Trophoblast cell (in vitro differentiated cells and primary cell): Measurements from ENCODE around the gene TNS1.

Experiments
- DNase-seq, 2 donors: peaks; one replicate each; pipeline ENCODE4 v3.0.0-alpha.2; 2016
- H2AFZ ChIP-seq: 2 replicates; pipeline ENCODE4 v1.6.1; 2013; ENCODE audit warnings: low read length, moderate library complexity, mild to moderate bottlenecking; ENCODE audit not compliant: insufficient read depth, poor library complexity
- H2AK5ac ChIP-seq: 2 replicates; pipeline ENCODE4 v1.6.1; 2013; ENCODE audit warnings: mild to moderate bottlenecking, low read length
- H2BK120ac ChIP-seq: 2 replicates; pipeline ENCODE4 v1.6.1; 2013; ENCODE audit warnings: low read length, mild to moderate bottlenecking, moderate library complexity; ENCODE audit not compliant: insufficient read depth, poor library complexity
- H2BK12ac ChIP-seq: 2 replicates; pipeline ENCODE4 v1.6.1; 2013; ENCODE audit warnings: mild to moderate bottlenecking, low read length, moderate library complexity
- H2BK5ac ChIP-seq: 2 replicates; pipeline ENCODE4 v1.6.1; 2013; ENCODE audit warnings: low read length, low read depth, moderate library complexity, mild to moderate bottlenecking; ENCODE audit not compliant: poor library complexity
- H3K14ac ChIP-seq: 2 replicates; pipeline ENCODE4 v1.6.1; 2013; ENCODE audit warnings: mild to moderate bottlenecking, low read length
- H3K18ac ChIP-seq: 2 replicates; pipeline ENCODE4 v1.6.1; 2013; ENCODE audit warnings: mild to moderate bottlenecking, low read length
- H3K23ac ChIP-seq: 2 replicates; pipeline ENCODE4 v1.6.1; 2013; ENCODE audit warnings: low read length
- H3K27ac ChIP-seq: 2 replicates; pipeline ENCODE4 v1.5.1; 2013; ENCODE audit warnings: low read depth, mild to moderate bottlenecking, inconsistent platforms, low read length, moderate library complexity
- H3K27me3 ChIP-seq: 2 replicates; pipeline ENCODE4 v1.6.1; 2013; ENCODE audit warnings: inconsistent platforms, mild to moderate bottlenecking, low read length, moderate library complexity; ENCODE audit not compliant: insufficient read depth
- H3K36me3 ChIP-seq, 2 experiments: 1 replicate in 1 of 2; 2 replicates in 1 of 2; pipeline ENCODE4 v1.6.1; 2013; ENCODE audit warnings: low read length in 2 of 2, mild to moderate bottlenecking in 2 of 2, moderate library complexity in 1 of 2; ENCODE audit not compliant: insufficient read depth in 2 of 2, control insufficient read depth in 1 of 2
- H3K4ac ChIP-seq: 2 replicates; pipeline ENCODE4 v1.6.1; 2013; ENCODE audit warnings: low read depth, mild to moderate bottlenecking, low read length, moderate library complexity
- H3K4me1 ChIP-seq, 2 experiments: 1 replicate in 1 of 2; 2 replicates in 1 of 2; pipeline ENCODE4 v1.6.1; 2013; ENCODE audit warnings: low read length in 2 of 2, mild to moderate bottlenecking in 2 of 2, moderate library complexity in 1 of 2; ENCODE audit not compliant: insufficient read depth in 2 of 2, control insufficient read depth in 1 of 2
- H3K4me2 ChIP-seq: 2 replicates; pipeline ENCODE4 v1.6.1; 2013; ENCODE audit warnings: inconsistent platforms, mild to moderate bottlenecking, low read length, moderate library complexity
- H3K4me3 ChIP-seq: 2 replicates; pipeline ENCODE4 v1.5.1; 2013; ENCODE audit warnings: mild to moderate bottlenecking, low read depth, low read length, inconsistent platforms
- H3K79me1 ChIP-seq: one replicate; pipeline ENCODE4 v1.6.1; 2013; ENCODE audit warnings: low read length
- H3K79me2 ChIP-seq: 2 replicates; pipeline ENCODE4 v1.6.1; 2013; ENCODE audit warnings: low read length, mild to moderate bottlenecking; ENCODE audit not compliant: control insufficient read depth, insufficient read depth, poor library complexity
- H3K9ac ChIP-seq: 2 replicates; pipeline ENCODE4 v1.6.1; 2013; ENCODE audit warnings: mild to moderate bottlenecking, low read length
- H3K9me3 ChIP-seq: 2 replicates; pipeline ENCODE4 v1.6.1; 2013; ENCODE audit warnings: low read depth, mild to moderate bottlenecking, control low read depth, inconsistent platforms, low read length; ENCODE audit not compliant: insufficient read depth
- H4K12ac ChIP-seq: 2 replicates; pipeline ENCODE4 v1.6.1; 2013; ENCODE audit warnings: low read depth, mild to moderate bottlenecking, low read length, moderate library complexity
- H4K8ac ChIP-seq: 2 replicates; pipeline ENCODE4 v1.6.1; 2013; ENCODE audit warnings: low read depth, mild to moderate bottlenecking, low read length, moderate library complexity
- H4K91ac ChIP-seq: one replicate; pipeline ENCODE4 v1.6.1; 2013; ENCODE audit warnings: low read depth, mild to moderate bottlenecking, low read length, moderate library complexity
- WGBS: extraction: QIAGEN DNeasy Blood & Tissue Kit; methylation state at CpG from one replicate; pipeline ENCODE4 v1.1.7; 2013; ENCODE audit warnings: missing lambda C conversion rate; ENCODE audit not compliant: insufficient read length, insufficient coverage; ENCODE audit errors: extremely low coverage; 5-methylcytosine and 5-hydroxymethylcytosine counted together

The TNS1 gene

DNA sequence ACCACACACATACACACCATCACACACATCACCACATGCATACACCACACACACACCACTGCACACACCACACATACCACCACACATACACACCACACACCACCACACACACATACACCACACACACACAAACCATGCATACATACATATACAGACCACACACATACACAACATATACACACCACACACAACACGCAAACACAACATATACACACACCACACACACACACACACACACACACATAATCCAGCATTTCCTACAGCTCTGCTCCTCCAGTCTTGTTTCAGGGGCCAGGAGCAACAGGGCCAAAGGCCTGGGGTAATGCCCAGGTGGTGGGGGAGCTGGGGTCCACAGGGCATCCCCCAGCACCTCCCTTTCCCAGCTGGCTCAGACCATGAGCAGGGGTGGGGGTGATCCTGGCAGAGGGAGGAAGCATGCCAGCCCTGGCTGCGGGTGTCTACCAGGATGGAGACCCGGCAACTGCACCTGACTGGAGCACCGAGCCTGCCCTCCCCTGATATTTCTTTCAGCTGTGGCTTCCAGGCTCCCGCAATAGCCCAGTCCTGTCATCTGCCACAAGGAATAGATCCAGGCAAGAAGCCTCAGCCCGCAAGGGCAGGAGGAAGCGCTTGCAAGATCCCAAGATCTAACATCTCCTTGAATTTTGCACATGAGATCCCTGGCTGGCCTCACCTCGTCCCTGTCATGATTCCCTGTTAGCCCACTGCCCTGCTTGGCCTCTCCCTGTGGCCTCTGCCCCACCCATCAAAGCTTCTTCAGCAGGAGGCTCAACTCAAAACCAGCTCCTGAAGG lies 196.9 kb downstream of the TNS1 start:
- H2AFZ ChIP-seq = no peak overlapping the region
- H3K27ac ChIP-seq = no peak overlapping the region
- peak overlapping the region; percentile 38 for H3K4me3 ChIP-seq
- no peak overlapping the region for H4K8ac ChIP-seq
- H4K91ac ChIP-seq = no peak overlapping the region
- H2AK5ac ChIP-seq = no peak overlapping the region
- no peak overlapping the region for H3K9ac ChIP-seq
- no peak overlapping the region for H3K18ac ChIP-seq
- no peaks in the 10 kb centered on the region for H3K36me3 ChIP-seq
- H3K79me1 ChIP-seq = no peaks in the 10 kb centered on the region
- H2BK120ac ChIP-seq = no peak overlapping the region
- H3K79me2 ChIP-seq = no peaks in the 10 kb centered on the region
- no peak overlapping the region for H2BK12ac ChIP-seq
- H2BK5ac ChIP-seq = no peak overlapping the region
- no peak overlapping the region for H4K12ac ChIP-seq
- WGBS = 100% methylated on average over 1 of the region's 8 CpGs
- no peaks in the 10 kb centered on the region for H3K4me1 ChIP-seq
- H3K9me3 ChIP-seq = no peaks in the 10 kb centered on the region
- no peak overlapping the region for H3K4ac ChIP-seq
- no peak for DNase-seq
- no peaks in the 10 kb centered on the region for H3K27me3 ChIP-seq
- no peak overlapping the region for H3K4me2 ChIP-seq
- H3K23ac ChIP-seq = no peak overlapping the region
- no peak overlapping the region for H3K14ac ChIP-seq

DNA sequence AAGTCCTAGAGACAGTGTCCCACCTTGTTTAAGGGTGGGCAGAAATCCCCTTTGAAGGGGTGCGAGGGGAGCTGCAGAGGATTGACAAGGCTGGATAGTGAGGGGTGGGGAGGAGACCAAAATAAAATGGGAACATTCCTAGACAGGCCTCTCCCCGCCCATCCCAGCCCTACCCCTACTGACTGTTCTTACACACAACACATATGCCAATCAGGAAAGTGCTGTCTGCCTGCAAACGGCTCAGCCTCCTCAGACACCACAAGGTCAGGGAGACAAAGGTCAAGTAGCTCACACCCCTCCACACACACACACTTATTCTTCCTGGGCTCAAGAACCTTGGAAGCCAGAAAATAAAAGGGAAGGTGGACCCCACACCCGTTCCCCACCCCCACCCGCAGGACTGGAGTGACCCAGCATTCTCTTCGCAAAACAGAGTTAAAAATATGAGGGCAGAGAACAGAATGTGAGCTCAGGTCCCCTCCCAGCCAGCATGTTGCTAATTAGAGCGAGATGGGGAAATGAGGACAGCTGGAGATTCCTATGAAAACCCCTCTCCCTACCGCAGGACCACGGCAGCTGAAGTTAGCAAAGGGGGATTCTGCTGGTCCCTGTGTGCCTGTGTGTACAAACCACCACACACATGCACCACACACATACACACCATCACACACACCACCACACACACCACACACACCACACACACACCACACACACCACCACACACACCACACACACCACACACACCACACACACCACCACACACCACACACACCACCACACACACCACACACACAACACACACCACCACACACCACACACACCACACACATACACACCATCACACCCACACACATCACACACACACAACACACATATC lies 197.8 kb downstream of the TNS1 start:
- no peaks in the 10 kb centered on the region for H3K9me3 ChIP-seq
- no peak overlapping the region for H4K8ac ChIP-seq
- no peak overlapping the region for H2AFZ ChIP-seq
- H2AK5ac ChIP-seq = no peak overlapping the region
- H3K27me3 ChIP-seq = no peaks in the 10 kb centered on the region
- no peak overlapping the region for H2BK5ac ChIP-seq
- H3K4ac ChIP-seq = no peak overlapping the region
- DNase-seq = no peak
- no peaks in the 10 kb centered on the region for H3K36me3 ChIP-seq
- no peaks in the 10 kb centered on the region for H3K4me1 ChIP-seq
- H2BK120ac ChIP-seq = no peak overlapping the region
- H4K12ac ChIP-seq = no peak overlapping the region
- no peak overlapping the region for H3K23ac ChIP-seq
- H4K91ac ChIP-seq = no peak overlapping the region
- no CpG with 5 or more reads among the region's 9 CpGs for WGBS
- peak overlapping the region; percentile 38 for H3K4me3 ChIP-seq
- no peaks in the 10 kb centered on the region for H3K79me2 ChIP-seq
- no peak overlapping the region for H3K14ac ChIP-seq
- H2BK12ac ChIP-seq = no peak overlapping the region
- H3K79me1 ChIP-seq = no peaks in the 10 kb centered on the region
- no peak overlapping the region for H3K9ac ChIP-seq
- H3K4me2 ChIP-seq = no peak overlapping the region
- no peak overlapping the region for H3K18ac ChIP-seq
- no peak overlapping the region for H3K27ac ChIP-seq

- no peak overlapping the region for H2AK5ac ChIP-seq
- no peak overlapping the region for H3K23ac ChIP-seq
- H2BK12ac ChIP-seq = no peak overlapping the region
- H3K4me1 ChIP-seq = no peaks in the 10 kb centered on the region
- H3K4me2 ChIP-seq = no peak overlapping the region
- H3K14ac ChIP-seq = no peak overlapping the region
- no peaks in the 10 kb centered on the region for H3K79me2 ChIP-seq
- H3K4me3 ChIP-seq = no peak overlapping the region
- no peaks in the 10 kb centered on the region for H3K9me3 ChIP-seq
- DNase-seq = no peak
- no peak overlapping the region for H3K18ac ChIP-seq
- H2AFZ ChIP-seq = no peak overlapping the region
- H2BK120ac ChIP-seq = no peak overlapping the region
- H3K9ac ChIP-seq = no peak overlapping the region
- no CpG with 5 or more reads among the region's 12 CpGs for WGBS
- H3K27ac ChIP-seq = no peak overlapping the region
- H4K12ac ChIP-seq = no peak overlapping the region
- no peak overlapping the region for H3K4ac ChIP-seq
- no peak overlapping the region for H2BK5ac ChIP-seq
- H3K27me3 ChIP-seq = no peaks in the 10 kb centered on the region
- H4K8ac ChIP-seq = no peak overlapping the region
- H3K36me3 ChIP-seq = no peaks in the 10 kb centered on the region
- H4K91ac ChIP-seq = no peak overlapping the region
- no peaks in the 10 kb centered on the region for H3K79me1 ChIP-seq
Observed at GRCh38 chr2:217804338-217804737, 198.5 kb downstream of the TNS1 start.

DNA sequence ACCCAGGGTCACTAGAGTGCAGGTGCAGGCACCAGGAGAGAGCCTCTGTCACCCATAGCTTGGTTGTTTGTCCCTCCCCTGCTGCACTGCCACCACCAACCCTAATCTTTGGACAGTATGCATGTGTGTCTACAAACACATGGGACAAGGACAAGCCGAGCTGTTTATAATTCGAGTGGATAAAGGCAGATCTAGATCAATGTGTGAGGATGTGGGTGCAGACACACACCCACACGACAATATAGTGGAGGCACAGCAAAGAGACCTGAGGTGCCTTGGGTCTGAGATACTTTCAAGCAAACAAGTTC lies 199.2 kb downstream of the TNS1 start:
- Histone ChIP-seq H2BK5ac (no peak overlapping the region), H3K79me1 (no peaks in the 10 kb centered on the region), H3K14ac (no peak overlapping the region), H2AK5ac (no peak overlapping the region), H2BK120ac (no peak overlapping the region), H3K4me2 (no peak overlapping the region), H2AFZ (no peak overlapping the region), H4K12ac (no peak overlapping the region), H3K27me3 (no peaks in the 10 kb centered on the region), H3K27ac (no peak overlapping the region), H3K4ac (no peak overlapping the region), H2BK12ac (no peak overlapping the region), H4K91ac (no peak overlapping the region), H3K36me3 (no peaks in the 10 kb centered on the region), H3K9me3 (no peaks in the 10 kb centered on the region), H3K9ac (no peak overlapping the region), H3K23ac (no peak overlapping the region), H3K4me1 (no peaks in the 10 kb centered on the region), H3K4me3 (no peak overlapping the region), H4K8ac (no peak overlapping the region), H3K18ac (no peak overlapping the region), H3K79me2 (no peaks in the 10 kb centered on the region)
- DNase-seq = no peak
- WGBS = no CpG with 5 or more reads among the region's 3 CpGs
